Osteoblast (primary cell): ENCODE results near the gene CLCN1. TPM values are rescaled to one million over a fixed set of nuclear protein-coding genes. Genes with fewer than 3 reads are reported as not detected.

Experiments
- DNase-seq: peaks from one replicate; pipeline ENCODE4 v3.0.0; 2011; ENCODE audit warnings: low spot score, mixed read lengths; ENCODE audit not compliant: insufficient read length; ENCODE audit errors: missing footprints
- H2AFZ ChIP-seq: 2 replicates; pipeline ENCODE4 v1.6.0; 2011; ENCODE audit warnings: mild to moderate bottlenecking, low read length
- H3K27ac ChIP-seq: 2 replicates; pipeline ENCODE4 v1.5.1; 2011; ENCODE audit warnings: mild to moderate bottlenecking, low read depth, low read length, moderate library complexity
- H3K27me3 ChIP-seq: 2 replicates; pipeline ENCODE4 v1.6.0; 2012; ENCODE audit warnings: mild to moderate bottlenecking, control low read depth, inconsistent platforms, low read length, moderate library complexity; ENCODE audit not compliant: insufficient read depth
- H3K36me3 ChIP-seq: 2 replicates; pipeline ENCODE4 v1.5.1; 2011; ENCODE audit warnings: mild to moderate bottlenecking, low read length, control low read depth, moderate library complexity; ENCODE audit not compliant: insufficient read depth
- H3K4me1 ChIP-seq: 2 replicates; pipeline ENCODE4 v1.5.1; 2011; ENCODE audit warnings: mild to moderate bottlenecking, low read length, control low read depth, moderate library complexity; ENCODE audit not compliant: insufficient read depth
- H3K4me2 ChIP-seq: 2 replicates; pipeline ENCODE4 v1.6.0; 2011; ENCODE audit warnings: mild to moderate bottlenecking, low read length; ENCODE audit not compliant: insufficient read depth
- H3K4me3 ChIP-seq: fragments of 200-600 bp; sonication (generic); 3 replicates; pipeline ENCODE4 v1.5.1; 2012; ENCODE audit warnings: mild to moderate bottlenecking, low read length, inconsistent platforms; ENCODE audit not compliant: insufficient read depth
- H3K79me2 ChIP-seq: 2 replicates; pipeline ENCODE4 v1.6.0; 2012; ENCODE audit warnings: mild to moderate bottlenecking, low read length, control low read depth, inconsistent platforms; ENCODE audit not compliant: insufficient read depth
- H3K9me3 ChIP-seq: 2 replicates; pipeline ENCODE4 v1.5.1; 2011; ENCODE audit warnings: low read depth, low read length, control low read depth
- H4K20me1 ChIP-seq: 2 replicates; pipeline ENCODE4 v1.6.0; 2012; ENCODE audit warnings: mild to moderate bottlenecking, low read length, control low read depth; ENCODE audit not compliant: insufficient read depth
- CTCF ChIP-seq: IDR thresholded peaks from 2 replicates; pipeline ENCODE4 v1.5.1; 2011; ENCODE audit warnings: mild to moderate bottlenecking, low read depth, low read length, moderate library complexity; ENCODE audit errors: extremely low read depth
- total RNA-seq: library from RNA; depleted of rRNA; stranded (reverse); fragments of >200 nt; gene quantifications from 2 replicates; pipeline ENCODE4 v1.2.3, GENCODE V29; 2012

The CLCN1 gene
- total RNA-seq, 1 donor: under 0.01 TPM

GRCh38 chr7:143358626-143359025 lies 42.7 kb downstream of the CLCN1 start:
- no peak overlapping the region for H3K4me2 ChIP-seq
- DNase-seq: peak; percentile 66
- no peaks in the 10 kb centered on the region for H3K36me3 ChIP-seq
- H3K79me2 ChIP-seq: no peaks in the 10 kb centered on the region
- no peaks in the 10 kb centered on the region for H3K4me1 ChIP-seq
- no peaks in the 10 kb centered on the region for H4K20me1 ChIP-seq
- peaks cover 26% of the 10 kb centered on the region for H3K27me3 ChIP-seq
- no peaks in the 10 kb centered on the region for H3K9me3 ChIP-seq
- no peak overlapping the region for H3K4me3 ChIP-seq
- TF ChIP-seq CTCF: no peak
- no peak overlapping the region for H3K27ac ChIP-seq
- no peak overlapping the region for H2AFZ ChIP-seq

GRCh38 chr7:143359771-143360353 lies 44.0 kb downstream of the CLCN1 start:
- TF ChIP-seq CTCF: no peak
- H3K4me2 ChIP-seq: no peak overlapping the region
- H3K27me3 ChIP-seq: peaks cover 38% of the 10 kb centered on the region
- H3K4me1 ChIP-seq: no peaks in the 10 kb centered on the region
- H3K79me2 ChIP-seq: no peaks in the 10 kb centered on the region
- peak; percentile 84 for DNase-seq
- no peaks in the 10 kb centered on the region for H4K20me1 ChIP-seq
- no peak overlapping the region for H3K4me3 ChIP-seq
- no peaks in the 10 kb centered on the region for H3K36me3 ChIP-seq
- no peak overlapping the region for H2AFZ ChIP-seq
- H3K9me3 ChIP-seq: no peaks in the 10 kb centered on the region
- H3K27ac ChIP-seq: no peak overlapping the region

- no peak for DNase-seq
- Histone ChIP-seq H3K9me3 (no peaks in the 10 kb centered on the region), H2AFZ (no peak overlapping the region), H3K4me1 (no peaks in the 10 kb centered on the region), H3K27me3 (peaks cover 41% of the 10 kb centered on the region), H3K36me3 (no peaks in the 10 kb centered on the region), H3K79me2 (no peaks in the 10 kb centered on the region), H4K20me1 (no peaks in the 10 kb centered on the region), H3K4me3 (no peak overlapping the region), H3K27ac (no peak overlapping the region), H3K4me2 (no peak overlapping the region)
- TF ChIP-seq CTCF: no peak
These were observed 45.1 kb downstream of the CLCN1 start for GRCh38 chr7:143360788-143361551.

GRCh38 chr7:143361552-143362130 lies 45.7 kb downstream of the CLCN1 start:
- no peak for TF ChIP-seq CTCF
- Histone ChIP-seq H3K27me3 (peaks cover 41% of the 10 kb centered on the region), H3K27ac (no peak overlapping the region), H3K36me3 (no peaks in the 10 kb centered on the region), H3K4me1 (no peaks in the 10 kb centered on the region), H3K4me2 (peak overlapping the region; percentile 83), H4K20me1 (no peaks in the 10 kb centered on the region), H3K9me3 (no peaks in the 10 kb centered on the region), H2AFZ (no peak overlapping the region), H3K79me2 (no peaks in the 10 kb centered on the region), H3K4me3 (peak overlapping the region; percentile 72)
- peak; percentile 95 for DNase-seq
